ENCODE measurements around the gene UCHL5. TPM values are rescaled to one million over a fixed set of nuclear protein-coding genes. Genes with fewer than 3 reads are reported as not detected.
"Not testable (repeated sequence)": the region's sequence is repeated elsewhere in the genome, so short reads cannot be mapped to it uniquely, and the experiment has no call there.

The UCHL5 gene
- total and polyA plus RNA-seq, 2 donors (not counting 1 experiment from before 2014, with no cell fraction given), result 19.5 to 29.6 TPM

DNA sequence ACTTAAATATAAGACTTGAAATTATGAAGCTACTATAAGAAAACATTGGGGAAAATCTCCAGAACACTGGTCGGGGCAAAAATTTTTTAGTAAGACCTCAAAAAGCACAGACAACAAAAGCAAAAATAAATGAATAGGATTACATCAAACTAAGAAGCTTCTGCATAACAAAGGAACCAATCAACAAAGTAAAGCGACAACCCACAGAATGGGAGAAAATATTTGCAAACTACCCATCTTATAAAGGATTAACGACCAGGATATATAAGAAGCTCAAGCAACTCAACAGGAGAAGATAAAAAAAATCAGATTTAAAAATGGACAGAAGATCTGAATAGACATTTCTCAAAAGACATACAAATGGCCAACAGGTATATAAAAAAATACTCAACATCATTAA, 19.1 kb downstream of the UCHL5 start:
- H2AFZ ChIP-seq (ENCODE audit: low read length), result no peak overlapping the region
- DNase-seq (ENCODE audit: low read depth in 2 of 2), result no peak
- no peak overlapping the region for H3K27ac ChIP-seq (ENCODE audit: insufficient read depth, low read length)
- H4K20me1 ChIP-seq (ENCODE audit: control insufficient read depth, extremely low read depth, insufficient read depth, low read length), result no peaks in the 10 kb centered on the region
- H3K4me2 ChIP-seq (ENCODE audit: extremely low read depth, insufficient read depth, low read length), result no peak overlapping the region
- H3K79me2 ChIP-seq (ENCODE audit: control insufficient read depth, insufficient read depth, low read length), result no peaks in the 10 kb centered on the region
- no peak overlapping the region for H3K4me3 ChIP-seq (replicated peaks in 1 of 4; ENCODE audit: control extremely low read depth in 1 of 4, insufficient read depth in 1 of 4, low read depth in 3 of 4, low read length in 4 of 4)
- H3K36me3 ChIP-seq (ENCODE audit: control insufficient read depth, insufficient read depth, low read length), result no peaks in the 10 kb centered on the region
- no peaks in the 10 kb centered on the region for H3K9me3 ChIP-seq (ENCODE audit: control insufficient read depth, insufficient read depth, low read depth, low read length)
- no peaks in the 10 kb centered on the region for H3K27me3 ChIP-seq (ENCODE audit: control insufficient read depth, insufficient read depth, low read length)
- H3K9ac ChIP-seq (ENCODE audit: insufficient read depth, low read length), result no peak overlapping the region
- no peak for TF ChIP-seq EZH2 (IDR thresholded peaks at IDR 0.05; ENCODE audit: low read length, missing control alignments)
- TF ChIP-seq CTCF (conservative IDR thresholded peaks at IDR 0.05 in 1 of 2, IDR thresholded peaks at IDR 0.05 in 1 of 2; ENCODE audit: low read depth in 1 of 2, low read length in 2 of 2), result no peak
- no peaks in the 10 kb centered on the region for H3K4me1 ChIP-seq (ENCODE audit: control insufficient read depth, extremely low read depth, insufficient read depth, low read length)

DNA sequence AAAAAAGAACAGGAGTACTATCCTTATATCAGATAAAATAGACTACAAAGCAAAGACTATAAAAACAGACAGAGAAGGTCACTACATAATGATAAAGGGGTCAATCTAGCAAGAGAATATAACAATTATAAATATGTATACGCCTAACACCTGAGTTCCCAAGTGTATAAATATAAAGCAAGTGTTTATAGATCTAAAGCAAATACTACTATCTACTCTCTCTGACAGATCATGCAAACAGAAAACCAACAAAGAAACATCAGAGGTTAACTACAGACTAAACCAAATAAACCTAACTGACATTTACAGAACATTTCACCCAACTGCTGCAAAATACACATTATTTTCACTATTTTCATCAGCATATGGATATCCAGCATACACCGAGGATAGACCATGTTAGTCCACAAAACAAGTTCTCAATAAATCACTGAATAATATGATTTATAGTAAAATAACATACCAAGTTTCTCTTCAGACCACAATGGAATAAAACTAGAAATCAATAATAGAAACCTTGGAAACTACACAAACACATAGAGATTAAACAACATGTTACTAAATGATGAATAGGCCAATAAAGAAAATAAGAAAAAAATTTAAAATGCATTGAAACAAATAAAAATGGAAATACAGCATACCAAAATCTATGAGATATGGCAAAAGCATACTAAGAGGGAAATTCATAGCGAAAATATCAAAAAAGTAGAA, 22.7 kb downstream of the UCHL5 start:
- no peak for DNase-seq (ENCODE audit: low read depth in 2 of 2)
- H2AFZ ChIP-seq (ENCODE audit: low read length), result no peak overlapping the region
- no peak overlapping the region for H3K9ac ChIP-seq (ENCODE audit: insufficient read depth, low read length)
- no peaks in the 10 kb centered on the region for H3K4me1 ChIP-seq (ENCODE audit: control insufficient read depth, extremely low read depth, insufficient read depth, low read length)
- H4K20me1 ChIP-seq (ENCODE audit: control insufficient read depth, extremely low read depth, insufficient read depth, low read length), result no peaks in the 10 kb centered on the region
- no peak overlapping the region for H3K27ac ChIP-seq (ENCODE audit: insufficient read depth, low read length)
- H3K27me3 ChIP-seq (ENCODE audit: control insufficient read depth, insufficient read depth, low read length), result no peaks in the 10 kb centered on the region
- H3K9me3 ChIP-seq (ENCODE audit: control insufficient read depth, insufficient read depth, low read depth, low read length), result no peaks in the 10 kb centered on the region
- H3K36me3 ChIP-seq (ENCODE audit: control insufficient read depth, insufficient read depth, low read length), result no peaks in the 10 kb centered on the region
- no peaks in the 10 kb centered on the region for H3K79me2 ChIP-seq (ENCODE audit: control insufficient read depth, insufficient read depth, low read length)
- TF ChIP-seq CTCF (conservative IDR thresholded peaks at IDR 0.05 in 1 of 2, IDR thresholded peaks at IDR 0.05 in 1 of 2; ENCODE audit: low read depth in 1 of 2, low read length in 2 of 2), result no peak
- TF ChIP-seq EZH2 (IDR thresholded peaks at IDR 0.05; ENCODE audit: low read length, missing control alignments), result no peak
- H3K4me2 ChIP-seq (ENCODE audit: extremely low read depth, insufficient read depth, low read length), result no peak overlapping the region
- no peak overlapping the region for H3K4me3 ChIP-seq (replicated peaks in 1 of 4; ENCODE audit: control extremely low read depth in 1 of 4, insufficient read depth in 1 of 4, low read depth in 3 of 4, low read length in 4 of 4)

- no peak for TF ChIP-seq CTCF (conservative IDR thresholded peaks at IDR 0.05 in 1 of 2, IDR thresholded peaks at IDR 0.05 in 1 of 2; ENCODE audit: low read depth in 1 of 2, low read length in 2 of 2)
- TF ChIP-seq EZH2 (IDR thresholded peaks at IDR 0.05; ENCODE audit: low read length, missing control alignments), result no peak
- no peak for DNase-seq (ENCODE audit: low read depth in 2 of 2)
- Histone ChIP-seq H3K9me3 (ENCODE audit: control insufficient read depth, insufficient read depth, low read depth, low read length) (no peaks in the 10 kb centered on the region), H3K4me2 (ENCODE audit: extremely low read depth, insufficient read depth, low read length) (no peak overlapping the region), H3K9ac (ENCODE audit: insufficient read depth, low read length) (no peak overlapping the region), H2AFZ (ENCODE audit: low read length) (no peak overlapping the region), H3K79me2 (ENCODE audit: control insufficient read depth, insufficient read depth, low read length) (no peaks in the 10 kb centered on the region), H3K27me3 (ENCODE audit: control insufficient read depth, insufficient read depth, low read length) (no peaks in the 10 kb centered on the region), H3K27ac (ENCODE audit: insufficient read depth, low read length) (no peak overlapping the region), H3K4me1 (ENCODE audit: control insufficient read depth, extremely low read depth, insufficient read depth, low read length) (no peaks in the 10 kb centered on the region), H3K4me3 (replicated peaks in 1 of 4; ENCODE audit: control extremely low read depth in 1 of 4, insufficient read depth in 1 of 4, low read depth in 3 of 4, low read length in 4 of 4) (no peak overlapping the region), H4K20me1 (ENCODE audit: control insufficient read depth, extremely low read depth, insufficient read depth, low read length) (no peaks in the 10 kb centered on the region), H3K36me3 (ENCODE audit: control insufficient read depth, insufficient read depth, low read length) (no peaks in the 10 kb centered on the region)
These were observed 25.6 kb downstream of the UCHL5 start for GRCh38 chr1:193033610-193034009.

- not testable (repeated sequence) for DNase-seq (ENCODE audit: low read depth in 2 of 2); H4K20me1 ChIP-seq (ENCODE audit: control insufficient read depth, extremely low read depth, insufficient read depth, low read length); H3K27me3 ChIP-seq (ENCODE audit: control insufficient read depth, insufficient read depth, low read length); H3K4me1 ChIP-seq (ENCODE audit: control insufficient read depth, extremely low read depth, insufficient read depth, low read length); H3K4me3 ChIP-seq (replicated peaks in 1 of 4; ENCODE audit: control extremely low read depth in 1 of 4, insufficient read depth in 1 of 4, low read depth in 3 of 4, low read length in 4 of 4); H3K36me3 ChIP-seq (ENCODE audit: control insufficient read depth, insufficient read depth, low read length); H3K9ac ChIP-seq (ENCODE audit: insufficient read depth, low read length); H3K4me2 ChIP-seq (ENCODE audit: extremely low read depth, insufficient read depth, low read length); H3K27ac ChIP-seq (ENCODE audit: insufficient read depth, low read length); H3K9me3 ChIP-seq (ENCODE audit: control insufficient read depth, insufficient read depth, low read depth, low read length); H3K79me2 ChIP-seq (ENCODE audit: control insufficient read depth, insufficient read depth, low read length); H2AFZ ChIP-seq (ENCODE audit: low read length)
These were observed 26.3 kb downstream of the UCHL5 start for GRCh38 chr1:193032643-193033427.

Measured in fibroblast of lung (primary cell).